Neural progenitor cell (in vitro differentiated cells): Measurements from ENCODE around the gene KLHL29.

Experiments
- CTCF ChIP-seq: fragments of 200-600 bp; sonication (generic); IDR thresholded peaks from 2 replicates; pipeline ENCODE4 v1.5.1; 2017; ENCODE audit warnings: antibody characterized with exemption, mild to moderate bottlenecking
- EZH2 ChIP-seq: fragments of 200-600 bp; sonication (generic); IDR thresholded peaks from 2 replicates; pipeline ENCODE4 v1.6.1; 2017; ENCODE audit warnings: antibody characterized with exemption, mild to moderate bottlenecking, moderate library complexity

- TF ChIP-seq CTCF (no peak), EZH2 (no peak)
These were observed 201.8 kb downstream of the KLHL29 start for GRCh38 chr2:23586741-23587306.
